Body of pancreas (tissue), 4 donors: ENCODE data around the gene TOP3B. TPM values are rescaled to one million over a fixed set of nuclear protein-coding genes. Genes with fewer than 3 reads are reported as not detected.

Source experiments
- ATAC-seq: fragments of 150-250 bp; one replicate; pipeline ENCODE4 v1.9.1; 2016
- DNase-seq, 4 donors: peaks; one replicate each; pipeline ENCODE4 v3.0.0-alpha.2; 2019
- H3K27ac ChIP-seq, 4 donors: fragments of 200-600 bp; sonication (generic); 1 replicate in 3 of 4; 2 replicates in 1 of 4; pipeline versions ENCODE4 v1.5.1 to v1.6.1; 2016 to 2019; ENCODE audit warnings: mild to moderate bottlenecking in 1 of 4, mixed read lengths in 1 of 4, moderate library complexity in 1 of 4
- H3K27me3 ChIP-seq, 2 donors: fragments of 200-600 bp; sonication (generic); one replicate each; pipeline ENCODE4 v1.6.0; 2016; ENCODE audit warnings: mild to moderate bottlenecking in 1 of 2
- H3K36me3 ChIP-seq, 2 donors: fragments of 200-600 bp; sonication (generic); replicated peaks in 1 of 2; 2 replicates each; pipeline ENCODE4 v1.5.1; 2016; ENCODE audit warnings: low read depth in 2 of 2; ENCODE audit not compliant: insufficient read depth in 1 of 2
- H3K4me1 ChIP-seq: fragments of 200-600 bp; sonication (generic); one replicate; pipeline ENCODE4 v1.6.0; 2016
- H3K4me3 ChIP-seq, 2 donors: fragments of 200-600 bp; sonication (generic); 1 replicate in 1 of 2; 2 replicates in 1 of 2; pipeline ENCODE4 v1.5.1; 2016 to 2019
- H3K9me3 ChIP-seq, 3 donors: fragments of 200-600 bp; sonication (generic); 1 replicate in 2 of 3; 2 replicates in 1 of 3; pipeline ENCODE4 v1.5.1; 2016
- CTCF ChIP-seq, 7 experiments: fragments of 450-650 bp in 4 of 7; fragments of 200-600 bp in 3 of 7; sonication (generic) in 3 of 7; IDR thresholded peaks; one replicate each; pipeline ENCODE4 v1.5.1; 2016 to 2019; ENCODE audit warnings: antibody characterized with exemption in 7 of 7
- POLR2A ChIP-seq, 3 donors: fragments of 450-650 bp; IDR thresholded peaks; one replicate each; pipeline ENCODE4 v1.6.1; 2016; ENCODE audit warnings: antibody characterized with exemption in 3 of 3, mild to moderate bottlenecking in 2 of 3
- WGBS, 2 donors: methylation state at CpG; one replicate each; pipeline ENCODE4 v1.1.5; 2017; 5-methylcytosine and 5-hydroxymethylcytosine counted together
- intact Hi-C: fragments of 100-400 bp; cut with DNase I; formaldehyde crosslinking; loops from one replicate; pipeline ENCODE4 v1.15.1; 2023
- total RNA-seq, 2 donors: library from RNA; depleted of rRNA; stranded (reverse); fragments of >200 nt; gene quantifications; one replicate each; pipeline ENCODE4 v1.1.0, GENCODE V29; 2016

Gene TOP3B
- total RNA-seq, 2 donors from 2014 or later: 19.2 to 48.8 TPM

GRCh38 chr22:22005945-22006595 lies 23.5 kb upstream of the TOP3B start:
- Histone ChIP-seq H3K36me3 (no peaks in the 10 kb centered on the region), H3K27me3 (no peaks in the 10 kb centered on the region), H3K9me3 (no peaks in the 10 kb centered on the region), H3K4me1 (no peaks in the 10 kb centered on the region), H3K27ac (no peak overlapping the region), H3K4me3 (no peak overlapping the region)
- intact Hi-C loops: no loop called here
- WGBS, 2 donors: 61 to 68% methylated on average over 5 of the region's 5 CpGs
- no peak for DNase-seq
- TF ChIP-seq POLR2A (IDR thresholded peaks at IDR 0.05) (no peak), CTCF (IDR thresholded peaks at IDR 0.05) (no peak)
- ATAC-seq: no peak

- TF ChIP-seq CTCF (IDR thresholded peaks at IDR 0.05) (no peak), POLR2A (IDR thresholded peaks at IDR 0.05) (no peak)
These were observed 20.6 kb upstream of the TOP3B start for GRCh38 chr22:22003233-22003632.

GRCh38 chr22:22002526-22003055 lies 20.0 kb upstream of the TOP3B start:
- Histone ChIP-seq H3K9me3 (no peaks in the 10 kb centered on the region), H3K27me3 (no peaks in the 10 kb centered on the region), H3K36me3 (no peaks in the 10 kb centered on the region), H3K4me3 (no peak overlapping the region), H3K4me1 (no peaks in the 10 kb centered on the region), H3K27ac (no peak overlapping the region)
- ATAC-seq: no peak
- WGBS, 2 donors: 82 to 90% methylated on average over 3 of the region's 3 CpGs
- no peak for TF ChIP-seq CTCF (IDR thresholded peaks at IDR 0.05)
- TF ChIP-seq POLR2A (IDR thresholded peaks at IDR 0.05): no peak
- intact Hi-C loops: no loop called here
- no peak for DNase-seq

More at GRCh38 chr22:22003233-22003632, 20.6 kb upstream of the TOP3B start:
- H3K27ac ChIP-seq: no peak overlapping the region
- H3K4me1 ChIP-seq: no peaks in the 10 kb centered on the region
- no peaks in the 10 kb centered on the region for H3K9me3 ChIP-seq
- H3K4me3 ChIP-seq: no peak overlapping the region
- DNase-seq (no peak), ATAC-seq (no peak)
- 56 to 67% methylated on average over 3 of the region's 3 CpGs for WGBS, 2 donors
- intact Hi-C loops: no loop called here
- H3K27me3 ChIP-seq: no peaks in the 10 kb centered on the region
- H3K36me3 ChIP-seq: no peaks in the 10 kb centered on the region

- 84 to 87% methylated on average over 2 of the region's 2 CpGs for WGBS, 2 donors
- ATAC-seq (no peak), DNase-seq (no peak)
- Histone ChIP-seq H3K27ac (no peak overlapping the region), H3K9me3 (no peaks in the 10 kb centered on the region), H3K4me3 (no peak overlapping the region), H3K4me1 (no peaks in the 10 kb centered on the region), H3K36me3 (no peaks in the 10 kb centered on the region), H3K27me3 (no peaks in the 10 kb centered on the region)
- intact Hi-C loops: no loop called here
- no peak for TF ChIP-seq CTCF (IDR thresholded peaks at IDR 0.05)
- no peak for TF ChIP-seq POLR2A (IDR thresholded peaks at IDR 0.05)
These were observed 19.3 kb upstream of the TOP3B start for GRCh38 chr22:22001664-22002525.
